ENCODE data around the gene SCARB1. TPM values are rescaled to one million over a fixed set of nuclear protein-coding genes. Genes with fewer than 3 reads are reported as not detected.

Gene SCARB1
- total RNA-seq, 1 experiment from 2014 or later: 359 TPM

DNA sequence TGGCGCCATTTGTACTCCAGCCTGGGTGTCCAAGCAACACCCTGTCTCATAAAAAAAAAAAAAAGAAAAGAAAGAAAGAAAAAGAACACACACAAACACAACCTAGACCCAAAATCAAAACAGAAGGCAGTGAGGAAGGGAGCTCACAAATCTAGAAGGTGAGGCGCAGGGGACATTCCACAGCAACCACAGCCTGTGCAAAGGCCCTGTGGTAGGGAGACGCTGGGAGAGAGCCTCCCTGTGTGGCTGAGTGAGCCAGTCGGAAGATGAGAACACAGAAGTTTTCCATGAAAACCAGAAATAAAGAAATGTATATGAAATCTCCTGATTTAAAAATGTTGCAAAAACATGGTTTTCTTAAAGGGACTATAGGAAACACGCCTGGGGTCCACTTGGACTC is 44.6 kb downstream of the SCARB1 start:
- TF ChIP-seq SIN3A (IDR thresholded peaks at IDR 0.05; ENCODE audit: borderline replicate concordance, insufficient read depth, low read depth, low read length): no peak
- no peak for TF ChIP-seq CTCF (IDR thresholded peaks at IDR 0.05)
- no peak for TF ChIP-seq REST (IDR thresholded peaks at IDR 0.05; ENCODE audit: insufficient read depth in 1 of 2, low read depth in 2 of 2, low read length in 1 of 2)
- TF ChIP-seq POLR2AphosphoS5 (IDR thresholded peaks at IDR 0.05; ENCODE audit: low read depth, low read length): no peak
- no peak for TF ChIP-seq TCF7L2 (IDR thresholded peaks at IDR 0.05; ENCODE audit: low read depth, low read length)
- ATAC-seq (no peak), DNase-seq (ENCODE audit: low read depth, low spot score) (no peak)
- in situ Hi-C loops (cut with HindIII; ENCODE audit: low pct_unique_long_range_greater_than_20kb, low sequenced_read_pairs) (no loop called here), intact Hi-C loops (cut with micrococcal nuclease; ENCODE audit: unreplicated experiment) (no loop called here)
- Histone ChIP-seq H3K27me3 (ENCODE audit: control insufficient read depth, insufficient read depth, low read length) (no peaks in the 10 kb centered on the region), H3K27ac (ENCODE audit: low read length) (no peak overlapping the region), H3K4me1 (ENCODE audit: control insufficient read depth, insufficient read depth, low read length) (peaks cover 3% of the 10 kb centered on the region; the same call in 1 of the 2 replicates), H3K36me3 (ENCODE audit: control insufficient read depth, insufficient read depth, low read length) (no peaks in the 10 kb centered on the region), H3K4me3 (ENCODE audit: low read depth in 2 of 2, low read length in 2 of 2) (no peak overlapping the region), H3K9me3 (ENCODE audit: control insufficient read depth, insufficient read depth, low read depth, low read length) (no peaks in the 10 kb centered on the region)
- no TSS peak for BruUV-seq (replicated peaks)
- CTCF ChIA-PET: interaction anchor here (0.6 kb wide), 1 partner anchor 86 kb away, joined by 3 read pairs; no protein-coding TSS in a partner anchor
- POLR2A ChIA-PET: interaction anchor here (0.6 kb wide), 1 partner anchor 19 kb away, joined by 9 read pairs; no protein-coding TSS in a partner anchor

DNA sequence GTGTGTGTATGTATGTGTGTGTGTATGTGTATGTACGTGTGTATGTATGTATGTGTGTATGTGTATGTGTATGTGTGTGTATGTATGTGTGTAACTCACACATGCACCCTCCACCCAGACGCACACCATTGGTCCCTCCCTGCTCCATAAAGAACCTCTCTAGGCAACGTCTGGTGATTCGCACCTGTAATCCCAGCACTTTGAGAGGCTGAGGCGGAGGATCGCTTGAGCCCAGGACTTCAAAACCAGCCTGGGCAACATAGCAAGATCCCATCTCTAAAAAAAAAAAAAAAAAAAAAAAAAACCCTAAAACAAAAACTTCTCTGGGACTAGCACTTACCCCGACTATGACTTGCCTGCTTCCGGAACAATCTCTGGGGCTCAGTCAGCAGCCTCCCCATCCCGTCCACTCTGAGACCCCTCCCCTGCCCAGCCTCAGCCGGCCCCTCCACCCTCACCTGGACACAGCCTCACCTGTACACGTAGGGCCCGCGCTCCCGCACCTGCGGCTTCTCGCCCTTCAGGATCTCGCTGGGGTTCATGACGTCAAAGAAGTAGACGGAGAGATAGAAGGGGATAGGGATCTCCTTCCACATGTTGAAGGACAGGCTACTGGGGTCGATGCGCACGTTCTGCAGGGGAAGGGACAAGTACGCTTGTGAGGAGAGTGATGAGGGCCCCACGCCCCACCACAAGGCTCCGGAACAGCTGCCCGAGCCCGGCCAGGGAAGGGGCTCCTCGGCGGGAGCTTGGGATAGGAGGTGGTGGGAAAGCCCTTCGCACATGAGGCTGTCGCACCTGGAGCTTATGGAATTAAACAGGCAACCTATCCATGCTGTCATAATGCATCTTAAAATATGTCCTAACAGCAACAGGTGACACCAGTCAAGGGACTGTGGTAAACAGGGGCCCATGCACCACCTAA is 46.3 kb downstream of the SCARB1 start:
- no peak overlapping the region for H3K27ac ChIP-seq (ENCODE audit: low read length)
- intact Hi-C loops (cut with micrococcal nuclease; ENCODE audit: unreplicated experiment) (no loop called here), in situ Hi-C loops (cut with HindIII; ENCODE audit: low pct_unique_long_range_greater_than_20kb, low sequenced_read_pairs) (no loop called here)
- no peaks in the 10 kb centered on the region for H3K9me3 ChIP-seq (ENCODE audit: control insufficient read depth, insufficient read depth, low read depth, low read length)
- BruUV-seq (replicated peaks): no TSS peak
- H3K4me3 ChIP-seq (ENCODE audit: low read depth in 2 of 2, low read length in 2 of 2): no peak overlapping the region
- POLR2A ChIA-PET: no interaction called here
- TF ChIP-seq REST (IDR thresholded peaks at IDR 0.05; ENCODE audit: insufficient read depth in 1 of 2, low read depth in 2 of 2, low read length in 1 of 2) (no peak), SIN3A (IDR thresholded peaks at IDR 0.05; ENCODE audit: borderline replicate concordance, insufficient read depth, low read depth, low read length) (no peak), TCF7L2 (IDR thresholded peaks at IDR 0.05; ENCODE audit: low read depth, low read length) (no peak), POLR2AphosphoS5 (IDR thresholded peaks at IDR 0.05; ENCODE audit: low read depth, low read length) (no peak), CTCF (IDR thresholded peaks at IDR 0.05) (no peak)
- H3K4me1 ChIP-seq (ENCODE audit: control insufficient read depth, insufficient read depth, low read length): no peaks in the 10 kb centered on the region
- CTCF ChIA-PET: interaction anchor here (0.6 kb wide), 1 partner anchor 471 kb away, joined by 4 read pairs; no protein-coding TSS in a partner anchor
- DNase-seq (ENCODE audit: low read depth, low spot score) (no peak), ATAC-seq (no peak)
- no peaks in the 10 kb centered on the region; the same call in 1 of the 2 replicates for H3K36me3 ChIP-seq (ENCODE audit: control insufficient read depth, insufficient read depth, low read length)
- H3K27me3 ChIP-seq (ENCODE audit: control insufficient read depth, insufficient read depth, low read length): no peaks in the 10 kb centered on the region

Measured in Panc1 (cell line).